Duodenal mucosa (tissue), 2 donors: Measurements from ENCODE around the gene TASOR2.

Experiments
- H3K27ac ChIP-seq: one replicate; pipeline ENCODE4 v1.7.0; 2013; ENCODE audit warnings: low read depth, low read length
- H3K27me3 ChIP-seq, 2 donors: one replicate each; pipeline ENCODE4 v1.7.0; 2013; ENCODE audit warnings: low read length in 2 of 2, control low read depth in 1 of 2; ENCODE audit not compliant: insufficient read depth in 2 of 2, control insufficient read depth in 1 of 2
- H3K36me3 ChIP-seq, 2 donors: one replicate each; pipeline ENCODE4 v1.7.0; 2013; ENCODE audit warnings: low read length in 2 of 2, control low read depth in 1 of 2; ENCODE audit not compliant: insufficient read depth in 2 of 2, control insufficient read depth in 1 of 2
- H3K4me1 ChIP-seq, 2 donors: one replicate each; pipeline ENCODE4 v1.7.0; 2013; ENCODE audit warnings: low read length in 2 of 2, control low read depth in 1 of 2; ENCODE audit not compliant: insufficient read depth in 2 of 2, control insufficient read depth in 1 of 2
- H3K4me3 ChIP-seq, 2 donors: one replicate each; pipeline ENCODE4 v1.7.0; 2013; ENCODE audit warnings: low read length in 2 of 2, low read depth in 1 of 2
- H3K9ac ChIP-seq, 2 donors: one replicate each; pipeline ENCODE4 v1.7.0; 2013; ENCODE audit warnings: low read length in 2 of 2, low read depth in 1 of 2
- H3K9me3 ChIP-seq, 2 donors: one replicate each; pipeline ENCODE4 v1.7.0; 2013; ENCODE audit warnings: low read length in 2 of 2, control low read depth in 1 of 2; ENCODE audit not compliant: control insufficient read depth in 1 of 2

TASOR2 gene

GRCh38 chr10:5683065-5683464, 1.6 kb upstream of the TASOR2 start:
- no peak overlapping the region for H3K27ac ChIP-seq

GRCh38 chr10:5684971-5685763, 529 bp downstream of the TASOR2 start:
- peaks cover 16 to 17% of the 10 kb centered on the region in 2 donors for H3K4me1 ChIP-seq

More at GRCh38 chr10:5683065-5683464, 1.6 kb upstream of the TASOR2 start:
- Histone ChIP-seq H3K36me3 (no peaks in the 10 kb centered on the region), H3K27me3 (no peaks in the 10 kb centered on the region), H3K9me3 (no peaks in the 10 kb centered on the region), H3K9ac (no peak overlapping the region), H3K4me3 (no peak overlapping the region), H3K4me1 (peaks cover 16 to 17% of the 10 kb centered on the region in 2 donors)

GRCh38 chr10:5685764-5686240, 1.2 kb downstream of the TASOR2 start:
- Histone ChIP-seq H3K4me3 (peak overlapping the region; percentile 96 to 97), H3K27ac (no peak overlapping the region)

More at GRCh38 chr10:5684971-5685763, 529 bp downstream of the TASOR2 start:
- Histone ChIP-seq H3K27me3 (no peaks in the 10 kb centered on the region), H3K36me3 (peaks cover 0 to 3% of the 10 kb centered on the region in 2 donors), H3K9me3 (no peaks in the 10 kb centered on the region), H3K27ac (peak overlapping the region; percentile 78), H3K4me3 (peak overlapping the region; percentile 96 to 97), H3K9ac (peak overlapping the region; percentile 75 to 82)

GRCh38 chr10:5688587-5688986, 3.9 kb downstream of the TASOR2 start:
- Histone ChIP-seq H3K27me3 (no peaks in the 10 kb centered on the region), H3K4me1 (peaks cover 30 to 34% of the 10 kb centered on the region in 2 donors), H3K9me3 (no peaks in the 10 kb centered on the region), H3K4me3 (no peak overlapping the region), H3K36me3 (peaks cover 0 to 3% of the 10 kb centered on the region in 2 donors), H3K27ac (no peak overlapping the region), H3K9ac (no peak overlapping the region)

More at GRCh38 chr10:5685764-5686240, 1.2 kb downstream of the TASOR2 start:
- Histone ChIP-seq H3K4me1 (peaks cover 16 to 17% of the 10 kb centered on the region in 2 donors), H3K36me3 (peaks cover 0 to 3% of the 10 kb centered on the region in 2 donors), H3K9ac (peak overlapping the region; percentile 75 to 82), H3K27me3 (no peaks in the 10 kb centered on the region), H3K9me3 (no peaks in the 10 kb centered on the region)

DNA sequence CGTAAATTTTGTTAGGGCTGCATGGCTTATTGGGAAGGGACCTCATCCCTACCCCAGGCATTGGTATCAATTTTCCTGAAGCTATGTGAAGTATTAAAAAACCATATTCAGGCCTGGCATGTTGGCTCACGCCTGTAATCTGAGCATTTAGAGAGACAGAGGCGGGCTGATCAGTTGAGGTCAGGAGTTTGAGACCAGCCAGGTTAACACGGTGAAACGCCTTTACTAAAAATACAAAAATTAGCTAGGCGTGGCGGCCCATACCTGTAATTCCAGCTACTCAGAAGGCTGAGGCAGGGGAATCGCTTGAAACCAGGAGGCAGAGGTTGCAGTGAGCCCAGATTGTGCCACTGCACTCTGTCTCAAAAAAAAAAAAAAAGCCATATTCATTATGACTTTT, 7.1 kb downstream of the TASOR2 start:
- H3K4me1 ChIP-seq: peaks cover 21 to 23% of the 10 kb centered on the region in 2 donors
- H3K9me3 ChIP-seq: no peaks in the 10 kb centered on the region
- no peaks in the 10 kb centered on the region for H3K27me3 ChIP-seq
- H3K4me3 ChIP-seq: peak overlapping the region in 1 of 2 donors; percentile 81
- H3K9ac ChIP-seq: no peak overlapping the region
- peaks cover 0 to 3% of the 10 kb centered on the region in 2 donors for H3K36me3 ChIP-seq
- H3K27ac ChIP-seq: no peak overlapping the region

DNA sequence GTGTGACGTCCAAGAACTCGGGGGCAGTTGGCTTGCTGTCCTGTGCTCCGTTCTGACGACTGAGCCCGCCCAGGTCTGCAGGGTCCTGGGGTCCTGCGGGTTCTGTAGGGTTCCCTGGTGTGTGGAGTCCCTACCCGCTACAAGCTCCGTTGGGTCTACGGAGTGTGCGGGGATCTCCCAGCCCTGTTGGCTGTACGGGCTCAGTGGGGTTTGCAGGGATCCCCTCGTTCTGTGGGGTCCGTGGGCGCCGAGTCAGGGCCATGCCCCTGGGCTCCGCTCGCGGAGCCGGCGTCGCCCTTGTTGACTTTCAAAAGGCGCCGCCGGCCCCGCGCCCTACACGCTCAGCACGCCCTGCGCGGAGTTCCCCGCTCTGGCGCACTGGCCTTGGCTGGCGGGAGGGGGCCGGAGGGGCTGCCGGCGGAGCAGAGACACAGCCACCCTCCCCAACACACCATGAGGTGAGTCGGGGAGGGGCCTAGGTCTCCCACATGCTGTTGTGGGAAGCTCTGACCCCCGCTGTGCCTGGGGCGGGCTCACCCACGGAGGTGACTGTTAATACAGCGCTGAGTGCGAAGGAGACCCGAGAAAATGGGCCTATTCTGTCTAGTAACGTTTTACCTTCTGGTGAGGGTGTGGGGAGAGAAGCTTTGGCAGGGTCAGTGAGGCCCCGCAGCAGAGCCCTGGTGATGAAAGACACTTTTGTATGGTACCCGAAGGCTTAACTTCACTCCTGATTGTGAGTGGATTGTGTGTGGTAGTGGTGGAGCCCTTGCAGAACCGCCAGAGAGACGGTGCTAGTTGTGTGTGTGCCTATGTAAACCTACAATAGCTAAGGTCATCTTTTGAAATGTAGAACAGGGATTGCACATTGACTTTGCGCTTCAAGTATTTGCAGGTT, 8.1 kb downstream of the TASOR2 start:
- Histone ChIP-seq H3K27ac (no peak overlapping the region), H3K36me3 (peaks cover 0 to 3% of the 10 kb centered on the region in 2 donors), H3K9me3 (no peaks in the 10 kb centered on the region), H3K4me3 (peak overlapping the region; percentile 71 to 81), H3K27me3 (no peaks in the 10 kb centered on the region), H3K4me1 (peaks cover 26 to 28% of the 10 kb centered on the region in 2 donors), H3K9ac (peak overlapping the region; percentile 65 to 69)

- Histone ChIP-seq H3K27me3 (no peaks in the 10 kb centered on the region), H3K4me1 (peaks cover 26 to 28% of the 10 kb centered on the region in 2 donors), H3K9ac (no peak overlapping the region), H3K27ac (no peak overlapping the region), H3K9me3 (no peaks in the 10 kb centered on the region), H3K36me3 (no peaks in the 10 kb centered on the region), H3K4me3 (no peak overlapping the region)
Measured at GRCh38 chr10:5694573-5694972, 9.9 kb downstream of the TASOR2 start.

- no peaks in the 10 kb centered on the region for H3K9me3 ChIP-seq
- no peak overlapping the region for H3K27ac ChIP-seq
- H3K27me3 ChIP-seq: no peaks in the 10 kb centered on the region
- peaks cover 20 to 22% of the 10 kb centered on the region in 2 donors for H3K4me1 ChIP-seq
- H3K9ac ChIP-seq: no peak overlapping the region
- H3K36me3 ChIP-seq: no peaks in the 10 kb centered on the region
- no peak overlapping the region for H3K4me3 ChIP-seq
Measured at GRCh38 chr10:5697342-5697741, 12.7 kb downstream of the TASOR2 start.

DNA sequence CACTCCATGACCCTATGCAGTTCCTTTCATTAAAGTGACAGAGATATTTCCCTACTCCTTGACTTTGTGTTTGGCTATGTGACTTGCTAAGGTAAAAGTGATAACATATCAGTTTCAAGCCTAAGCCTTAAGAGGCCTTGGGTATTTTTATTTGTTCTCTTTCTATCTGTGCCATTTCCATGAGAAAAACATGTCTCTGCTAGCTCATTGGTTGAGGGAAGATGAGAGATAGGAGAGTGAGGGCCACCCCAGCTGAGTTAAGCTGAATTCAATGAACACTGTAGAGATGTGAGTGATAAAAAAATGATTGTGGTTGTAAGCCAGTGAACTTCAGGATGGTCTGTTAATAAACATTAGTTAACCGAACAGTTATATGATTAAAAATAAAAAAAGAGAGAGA, 13.4 kb downstream of the TASOR2 start:
- no peaks in the 10 kb centered on the region for H3K27me3 ChIP-seq
- H3K4me3 ChIP-seq: no peak overlapping the region
- no peaks in the 10 kb centered on the region for H3K36me3 ChIP-seq
- peaks cover 13 to 22% of the 10 kb centered on the region in 2 donors for H3K4me1 ChIP-seq
- H3K9ac ChIP-seq: no peak overlapping the region
- H3K9me3 ChIP-seq: no peaks in the 10 kb centered on the region
- no peak overlapping the region for H3K27ac ChIP-seq

DNA sequence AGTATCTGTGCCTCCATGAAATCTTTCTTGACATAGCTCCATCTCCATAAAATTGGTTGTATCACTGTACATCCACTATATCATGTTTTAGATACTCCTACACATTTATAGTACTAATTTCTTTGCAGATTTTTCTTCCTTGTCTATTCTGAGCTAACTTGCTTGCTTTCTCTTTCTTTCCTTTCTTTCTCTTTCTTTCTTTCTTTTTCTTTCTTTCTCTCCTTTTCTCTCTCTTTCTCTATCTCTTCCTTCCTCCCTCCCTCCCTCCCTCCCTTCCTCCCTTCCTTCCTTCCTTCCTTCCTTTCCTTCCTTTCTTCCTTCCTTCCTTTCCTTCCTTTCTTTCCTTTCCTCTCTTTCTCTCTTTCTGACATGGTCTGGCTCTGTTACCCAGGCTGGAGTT, 23.7 kb downstream of the TASOR2 start:
- Histone ChIP-seq H3K27ac (no peak overlapping the region), H3K4me1 (peaks cover 0 to 2% of the 10 kb centered on the region in 2 donors), H3K9me3 (no peaks in the 10 kb centered on the region), H3K36me3 (no peaks in the 10 kb centered on the region), H3K27me3 (no peaks in the 10 kb centered on the region), H3K4me3 (no peak overlapping the region), H3K9ac (no peak overlapping the region)
